GM18505 (cell line): ENCODE results near the gene C1QTNF1.

Source experiments
- ATAC-seq: cut with Tn5 transposase; IDR thresholded peaks from one replicate; pipeline ENCODE4 v1.9.1; 2021; ENCODE audit not compliant: unreplicated experiment
- POLR2A ChIP-seq: IDR thresholded peaks from 4 replicates; pipeline ENCODE4 v1.6.1; 2011; ENCODE audit warnings: borderline replicate concordance; ENCODE audit not compliant: insufficient read depth, insufficient read length; ENCODE audit errors: extremely low read depth

Gene C1QTNF1

DNA sequence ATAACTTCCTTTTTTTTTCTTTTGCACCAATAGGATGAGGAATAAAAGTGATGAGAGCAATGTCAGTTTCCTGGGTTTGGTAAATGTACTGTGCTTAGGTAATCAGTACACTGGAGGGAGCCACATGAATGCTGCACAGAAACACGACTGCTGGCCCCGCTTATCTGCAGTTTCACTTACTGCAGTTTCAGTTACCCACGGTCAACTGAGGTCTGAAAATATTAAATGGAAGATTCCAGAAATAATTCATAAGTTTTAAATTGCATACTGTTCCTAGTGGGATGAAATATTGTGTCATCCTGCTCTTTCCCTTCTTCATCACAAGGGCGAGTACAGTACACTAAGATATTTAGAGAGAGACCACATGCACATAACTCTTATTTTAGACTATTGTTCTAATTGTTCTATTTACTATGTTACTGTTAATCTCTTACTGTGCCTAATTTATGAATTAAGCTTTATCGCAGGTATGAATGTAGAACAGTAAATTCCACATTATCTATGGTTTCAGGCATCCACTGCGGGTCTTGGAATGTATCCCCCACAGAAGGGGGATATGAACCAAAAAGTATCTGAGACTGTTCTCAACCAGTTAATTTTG lies 37.8 kb upstream of the C1QTNF1 start:
- no peak for TF ChIP-seq POLR2A
- ATAC-seq: no peak

DNA sequence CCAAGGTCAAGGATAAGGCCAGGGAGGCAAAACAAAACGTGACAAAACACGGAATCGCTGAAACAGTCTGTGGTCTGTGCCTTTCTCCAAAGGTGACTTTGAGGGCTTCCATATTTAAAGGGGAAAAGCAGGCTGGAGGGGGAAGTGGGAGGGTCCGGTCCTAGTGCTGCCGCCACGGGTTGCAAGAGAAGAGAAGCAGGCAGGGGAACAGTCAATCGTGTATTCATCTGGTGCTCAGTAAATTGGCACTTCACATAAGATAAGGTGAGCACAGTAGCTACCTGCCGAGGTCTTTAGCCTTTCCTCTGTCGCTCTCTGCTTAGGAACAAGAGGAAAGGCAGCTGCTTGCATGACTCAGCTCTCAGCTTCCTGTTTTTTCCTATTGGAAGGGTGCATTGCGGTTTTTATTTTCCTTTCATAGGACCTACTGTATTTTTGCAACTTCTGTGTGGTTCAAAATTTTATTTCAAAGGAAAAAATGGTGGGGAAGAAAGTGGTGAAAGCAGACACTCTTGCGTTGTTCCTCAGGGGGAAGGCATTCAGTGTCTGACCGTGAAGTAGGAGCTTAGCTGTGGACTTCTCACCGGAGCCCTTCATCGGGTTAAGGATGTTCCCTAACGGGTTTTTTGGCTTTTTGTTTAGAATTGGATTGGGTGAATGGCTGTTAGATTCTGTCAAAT lies 37.2 kb upstream of the C1QTNF1 start:
- no peak for TF ChIP-seq POLR2A
- no peak for ATAC-seq

DNA sequence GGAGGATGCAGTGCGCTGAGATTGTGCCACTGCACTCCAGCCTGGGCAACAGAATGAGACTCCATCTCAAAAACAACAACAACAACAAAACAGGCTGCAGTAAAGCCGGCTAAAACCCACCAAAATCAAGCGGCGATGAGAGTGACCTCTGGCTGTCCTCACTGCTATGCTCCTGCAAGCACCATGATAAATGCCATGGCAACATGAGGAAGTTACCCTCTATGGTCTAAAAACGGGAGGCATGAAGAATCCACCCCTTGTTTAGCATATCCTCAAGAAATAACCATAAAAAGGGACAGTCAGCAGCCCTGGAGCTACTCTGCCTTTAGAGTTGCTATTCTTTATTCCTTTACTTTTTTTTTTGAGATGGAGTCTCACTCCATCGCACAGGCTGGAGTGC lies 35.8 kb upstream of the C1QTNF1 start:
- no peak for ATAC-seq

DNA sequence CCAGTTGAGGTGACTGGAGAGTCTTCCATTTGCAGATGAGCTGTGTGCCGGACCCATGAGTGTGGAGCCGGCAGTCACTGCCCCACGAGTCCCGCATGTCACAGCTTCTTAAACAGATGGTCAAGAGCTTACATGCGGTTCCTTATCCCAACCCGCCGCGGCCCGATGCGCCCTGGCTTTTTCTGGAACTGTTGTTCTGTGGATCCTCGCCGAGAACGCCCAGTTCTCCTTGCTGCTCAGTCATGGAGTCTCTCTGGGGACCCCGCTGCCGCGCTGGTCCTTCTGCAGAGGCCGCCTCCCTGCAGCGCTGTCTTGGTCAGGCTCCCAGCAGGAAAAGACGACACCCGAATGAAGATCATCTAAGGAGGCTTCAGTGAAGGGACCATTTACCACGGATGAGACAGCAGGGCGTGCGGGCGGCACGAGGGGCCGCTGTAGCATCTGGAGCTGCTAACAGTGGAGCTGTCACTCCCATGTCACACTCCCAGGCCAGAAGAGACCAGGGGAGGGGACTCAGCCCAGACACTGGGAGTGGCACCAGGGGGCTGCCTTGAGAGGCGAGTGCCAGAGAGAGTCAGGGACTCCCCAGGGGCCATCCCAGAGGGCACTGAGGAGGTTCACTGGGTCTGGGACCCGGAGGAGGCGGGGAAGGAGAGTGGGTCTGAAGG lies 33.5 kb upstream of the C1QTNF1 start:
- TF ChIP-seq POLR2A: no peak
- no peak for ATAC-seq

More for the DNA sequence above, 35.8 kb upstream of the C1QTNF1 start:
- TF ChIP-seq POLR2A: no peak

DNA sequence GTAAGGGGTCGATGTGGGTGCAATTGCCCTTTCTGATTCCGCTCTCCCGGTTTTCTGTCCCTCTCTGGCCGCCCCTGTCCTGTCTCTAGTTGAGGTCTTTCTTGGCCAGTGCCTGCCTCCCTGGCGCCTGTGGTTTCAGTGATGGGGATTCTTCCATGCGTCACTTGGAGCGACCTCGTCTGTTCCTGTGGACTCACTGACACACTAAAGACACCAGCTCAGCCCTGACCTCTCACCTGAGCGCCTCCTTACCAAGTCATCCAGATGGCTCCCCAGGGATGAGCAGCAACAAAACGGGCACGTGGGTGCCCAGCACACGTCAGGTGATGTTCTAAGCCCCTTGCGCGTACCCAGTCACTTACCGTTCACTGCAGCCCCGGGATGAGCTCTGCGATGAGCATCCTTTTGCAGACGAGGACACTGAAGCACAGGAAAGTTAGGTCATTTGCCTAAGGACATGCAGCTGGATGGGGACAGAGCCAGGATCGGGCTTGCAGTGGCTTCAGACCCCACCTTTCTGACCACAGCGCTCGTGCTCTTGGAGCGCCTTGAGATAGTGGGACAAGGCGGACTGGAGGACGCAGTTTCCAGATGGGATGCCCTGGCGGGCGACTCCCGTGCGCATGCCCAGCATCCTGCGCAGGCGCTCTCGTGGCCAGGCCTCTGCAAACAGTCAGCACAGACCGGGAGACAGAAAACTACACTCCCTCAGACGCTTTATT lies 32.8 kb upstream of the C1QTNF1 start:
- ATAC-seq: no peak
- TF ChIP-seq POLR2A: no peak

DNA sequence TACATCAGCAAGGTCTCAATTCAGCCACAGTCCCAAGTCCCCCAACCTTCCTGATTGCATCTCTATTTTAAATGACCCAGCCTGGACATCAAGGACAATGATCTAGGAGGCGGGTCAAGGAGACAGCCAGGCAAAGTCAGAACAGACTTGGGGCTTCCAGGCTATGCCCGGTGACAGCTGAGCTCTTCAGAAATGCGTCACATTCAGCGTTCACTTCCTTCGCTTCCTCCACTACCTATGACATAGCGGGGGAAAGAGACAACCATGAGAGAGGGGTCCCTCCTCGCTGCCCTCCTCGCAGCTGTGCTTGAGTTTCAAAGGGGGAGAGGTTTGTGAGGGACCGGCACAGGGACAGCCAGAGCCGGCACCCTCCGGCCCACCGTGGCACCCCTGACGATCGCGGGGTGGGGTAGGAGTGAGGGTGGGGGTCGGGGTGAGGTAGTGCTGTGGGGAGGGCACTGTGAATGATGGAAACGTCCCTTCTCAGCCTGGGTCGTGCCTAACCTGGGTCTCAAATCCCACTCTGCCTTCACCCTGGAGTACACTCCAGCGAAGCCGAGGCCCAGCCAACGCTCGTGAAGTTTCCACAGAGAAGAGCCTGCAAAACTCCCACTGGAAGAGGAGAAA lies 31.9 kb upstream of the C1QTNF1 start:
- no peak for TF ChIP-seq POLR2A
- no peak for ATAC-seq

DNA sequence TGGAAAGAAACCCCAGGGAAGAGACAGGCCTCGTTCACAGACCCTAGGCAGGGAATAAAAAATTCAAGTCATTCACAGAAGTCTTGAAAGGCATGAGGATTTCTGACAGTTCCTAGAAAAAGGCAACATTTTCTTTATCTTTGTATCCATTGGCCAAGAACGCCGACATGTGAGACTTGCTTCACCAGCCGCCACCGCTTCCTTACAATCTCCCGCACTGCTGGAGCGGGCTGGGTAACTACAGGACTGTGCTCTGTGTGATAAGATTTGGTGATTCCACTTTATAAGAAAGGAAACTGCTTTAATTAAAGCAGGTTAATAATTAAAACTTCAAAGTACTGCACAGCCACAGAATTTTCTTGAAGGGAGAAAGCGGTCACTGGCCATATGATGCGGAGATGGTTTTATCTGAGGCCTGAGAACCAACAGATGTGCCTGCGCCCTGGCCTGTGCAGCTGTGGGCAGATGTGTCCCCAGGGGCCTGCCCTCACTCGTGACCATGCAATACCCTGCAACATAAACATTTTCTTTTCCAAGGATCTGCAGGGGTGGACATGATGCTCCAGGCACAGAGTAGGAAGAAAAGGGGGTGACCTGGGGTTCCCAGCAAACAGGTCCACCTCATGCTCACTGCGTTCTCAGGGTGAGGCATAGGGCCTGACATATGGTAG lies 31.3 kb upstream of the C1QTNF1 start:
- ATAC-seq: no peak
- TF ChIP-seq POLR2A: no peak

DNA sequence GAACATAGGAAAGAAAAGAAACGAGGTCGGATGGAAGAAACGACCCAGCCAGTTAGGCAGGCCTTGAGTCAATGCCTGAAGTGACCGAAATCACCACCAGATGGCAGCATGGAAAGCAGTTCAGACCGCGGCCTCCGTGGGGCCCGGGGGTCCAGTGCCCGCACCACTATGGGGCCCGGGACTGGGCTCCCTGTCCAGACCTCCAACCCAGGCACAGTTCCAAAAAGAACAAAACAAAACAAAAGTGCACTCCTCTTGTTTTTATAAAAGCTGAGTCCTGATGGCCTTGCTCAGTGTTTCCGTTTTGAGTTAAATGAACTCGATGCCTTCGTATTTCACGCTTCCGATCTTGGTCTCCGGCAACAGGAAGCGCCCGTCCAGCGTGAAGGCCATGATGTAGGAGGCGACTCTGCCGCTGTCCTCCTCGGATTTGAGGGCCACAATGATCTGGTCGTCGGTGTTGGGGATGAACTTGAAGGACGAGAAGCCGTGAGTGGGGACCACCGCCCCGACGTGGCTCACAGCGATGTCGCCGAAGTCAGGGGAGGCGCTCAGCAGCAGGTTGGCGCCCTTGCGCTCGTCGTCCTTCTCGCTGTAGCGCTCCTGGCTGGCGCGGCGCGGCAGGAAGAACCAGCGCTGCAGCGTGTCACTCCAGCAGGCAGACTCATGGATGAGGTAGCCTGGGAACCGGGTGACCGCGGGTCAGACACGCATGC lies 30.6 kb upstream of the C1QTNF1 start:
- no peak for TF ChIP-seq POLR2A
- ATAC-seq: no peak

DNA sequence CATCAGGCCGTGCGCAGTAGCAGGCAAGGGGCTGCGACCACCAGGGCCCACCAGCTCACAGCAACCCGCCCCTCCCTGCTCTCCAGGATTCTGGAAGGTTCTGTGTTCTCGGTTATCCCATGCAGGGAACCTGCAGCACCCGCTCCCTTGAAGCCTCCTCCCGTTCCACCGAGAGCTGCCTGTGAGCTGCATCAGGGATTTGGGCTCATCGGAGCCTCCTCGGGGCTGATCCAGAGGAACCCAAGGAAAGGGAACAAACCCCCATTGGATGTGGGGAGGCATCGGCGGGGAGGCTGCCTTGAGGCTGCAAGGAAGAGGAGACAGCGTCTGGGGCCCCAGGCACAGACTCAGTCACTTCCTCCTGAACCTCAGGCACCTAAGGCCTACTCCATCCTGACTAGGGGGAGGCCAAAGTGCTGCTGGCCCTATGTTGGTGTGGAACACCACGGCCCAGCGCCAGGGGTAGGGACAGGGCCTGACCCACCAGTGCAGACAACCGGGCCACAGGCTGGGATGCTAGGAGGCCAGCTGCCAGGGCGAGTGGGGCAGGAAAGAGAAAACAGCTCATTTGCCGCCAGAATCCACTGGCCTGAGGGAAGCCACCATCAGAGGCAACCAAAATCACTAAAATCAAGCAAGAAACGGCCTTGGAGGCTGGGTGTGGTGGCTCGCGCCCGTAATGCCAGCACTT lies 29.8 kb upstream of the C1QTNF1 start:
- no peak for TF ChIP-seq POLR2A
- ATAC-seq: no peak

DNA sequence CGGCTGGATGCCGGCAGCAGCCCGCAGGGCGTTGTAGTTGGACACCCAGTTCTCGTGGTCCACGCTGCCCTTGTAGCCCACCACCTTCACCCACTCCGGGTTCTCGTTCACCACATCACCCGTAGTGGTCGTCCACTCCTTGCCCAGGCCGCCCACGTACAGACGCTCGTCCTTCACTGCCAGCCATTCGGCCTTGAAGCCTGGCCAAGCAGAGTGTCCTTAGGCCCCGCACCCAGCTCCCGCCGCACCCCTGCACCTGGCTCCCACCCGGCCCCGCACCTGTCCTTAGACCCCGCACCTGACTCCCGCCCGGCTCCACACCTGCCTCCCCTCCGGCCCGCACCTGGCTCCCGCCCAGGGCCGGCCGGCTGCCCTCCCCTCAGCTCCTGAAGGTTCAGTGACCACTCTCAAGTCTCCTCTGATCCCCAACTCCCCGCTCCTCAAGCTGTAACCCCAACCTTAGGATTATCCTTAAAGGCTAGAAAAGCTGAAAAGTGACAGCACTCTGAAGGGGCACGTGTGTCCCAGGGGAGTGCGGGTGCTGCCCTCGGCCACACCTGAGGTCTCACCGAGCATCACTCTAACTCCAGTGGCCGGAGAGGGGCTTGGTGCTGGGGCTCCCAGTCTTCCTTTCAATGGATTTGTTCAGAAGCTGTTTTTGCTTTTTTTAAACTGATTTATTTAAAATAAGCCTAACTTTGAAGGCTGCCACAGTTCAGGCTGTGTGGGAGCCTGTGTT lies 28.8 kb upstream of the C1QTNF1 start:
- TF ChIP-seq POLR2A: no peak
- no peak for ATAC-seq
